Stimulated activated CD4-positive, alpha-beta T cell treated with anti-CD3 and anti-CD28 coated beads, Interleukin-4, amount 100 ng/mL, for 48 hours (primary cell): Measurements from ENCODE around the gene ASB16.

Experiments used
- DNase-seq, 2 donors: peaks; one replicate each; pipeline ENCODE4 v3.0.0-alpha.2; 2020; ENCODE audit warnings: low read depth in 2 of 2

Gene ASB16

GRCh38 chr17:44187131-44187899, 16.8 kb downstream of the ASB16 start:
- DNase-seq = no peak

DNA sequence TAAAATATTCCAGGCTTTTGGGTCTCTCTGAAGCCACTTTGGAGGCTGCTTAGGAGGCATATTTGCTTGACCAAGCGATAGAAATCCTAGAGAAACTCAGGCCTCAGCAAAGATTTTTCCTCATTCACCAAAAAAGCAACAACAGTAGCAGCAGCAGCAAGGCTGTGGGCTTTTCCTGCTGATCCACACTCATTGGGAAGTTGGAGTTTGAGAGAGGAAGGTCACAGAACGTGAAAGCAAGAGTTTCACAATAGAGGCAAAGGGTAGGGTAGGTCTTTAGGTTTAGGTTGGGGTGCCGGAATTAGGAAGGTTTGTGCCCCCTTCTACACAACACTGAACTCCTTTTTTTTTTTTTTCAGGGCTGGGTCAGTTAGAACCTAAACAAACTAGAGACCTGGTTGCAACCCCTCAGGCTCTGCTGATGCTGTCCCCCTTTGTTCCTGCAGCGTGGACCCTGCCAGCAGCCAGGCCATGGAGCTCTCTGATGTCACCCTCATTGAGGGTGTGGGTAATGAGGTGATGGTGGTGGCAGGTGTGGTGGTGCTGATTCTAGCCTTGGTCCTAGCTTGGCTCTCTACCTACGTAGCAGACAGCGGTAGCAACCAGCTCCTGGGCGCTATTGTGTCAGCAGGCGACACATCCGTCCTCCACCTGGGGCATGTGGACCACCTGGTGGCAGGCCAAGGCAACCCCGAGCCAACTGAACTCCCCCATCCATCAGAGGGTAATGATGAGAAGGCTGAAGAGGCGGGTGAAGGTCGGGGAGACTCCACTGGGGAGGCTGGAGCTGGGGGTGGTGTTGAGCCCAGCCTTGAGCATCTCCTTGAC, 18.3 kb downstream of the ASB16 start:
- DNase-seq = no peak

GRCh38 chr17:44190481-44190880, 20.0 kb downstream of the ASB16 start:
- no peak for DNase-seq

DNA sequence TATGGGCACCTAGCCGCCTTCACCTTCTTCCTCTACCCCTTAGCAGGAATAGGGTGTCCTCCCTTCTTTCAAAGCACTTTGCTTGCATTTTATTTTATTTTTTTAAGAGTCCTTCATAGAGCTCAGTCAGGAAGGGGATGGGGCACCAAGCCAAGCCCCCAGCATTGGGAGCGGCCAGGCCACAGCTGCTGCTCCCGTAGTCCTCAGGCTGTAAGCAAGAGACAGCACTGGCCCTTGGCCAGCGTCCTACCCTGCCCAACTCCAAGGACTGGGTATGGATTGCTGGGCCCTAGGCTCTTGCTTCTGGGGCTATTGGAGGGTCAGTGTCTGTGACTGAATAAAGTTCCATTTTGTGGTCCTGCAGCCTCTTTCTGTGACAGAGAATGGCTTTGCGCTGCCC, 20.9 kb downstream of the ASB16 start:
- DNase-seq = no peak

DNA sequence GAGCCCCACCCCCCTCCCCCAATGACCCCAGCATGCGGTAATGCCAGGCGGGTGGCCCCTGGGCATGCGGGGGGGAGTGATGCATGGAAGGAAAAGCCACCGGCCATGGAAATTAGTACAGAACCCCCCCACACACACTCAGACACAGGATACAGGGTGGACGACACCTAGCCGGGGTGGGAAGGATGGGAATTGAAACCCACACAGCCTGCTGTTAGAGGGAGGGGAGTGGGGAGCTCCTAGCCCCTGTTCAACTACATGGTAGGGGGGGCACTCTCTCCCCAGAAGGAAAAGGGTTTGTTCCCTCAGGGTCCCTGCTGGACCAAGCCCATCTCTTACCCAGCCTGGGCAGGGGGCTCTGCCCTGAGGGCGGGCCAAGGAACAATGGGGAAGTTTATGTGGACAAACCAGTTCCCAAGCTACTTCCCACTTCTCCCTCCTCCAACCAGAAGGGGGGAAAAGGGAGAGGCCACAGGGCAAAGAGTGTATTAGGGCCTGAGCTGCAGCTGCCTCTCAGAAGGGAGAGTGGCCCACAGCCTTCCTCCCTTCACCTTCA, 21.5 kb downstream of the ASB16 start:
- DNase-seq = no peak

GRCh38 chr17:44192750-44193149, 22.2 kb downstream of the ASB16 start:
- DNase-seq = no peak

DNA sequence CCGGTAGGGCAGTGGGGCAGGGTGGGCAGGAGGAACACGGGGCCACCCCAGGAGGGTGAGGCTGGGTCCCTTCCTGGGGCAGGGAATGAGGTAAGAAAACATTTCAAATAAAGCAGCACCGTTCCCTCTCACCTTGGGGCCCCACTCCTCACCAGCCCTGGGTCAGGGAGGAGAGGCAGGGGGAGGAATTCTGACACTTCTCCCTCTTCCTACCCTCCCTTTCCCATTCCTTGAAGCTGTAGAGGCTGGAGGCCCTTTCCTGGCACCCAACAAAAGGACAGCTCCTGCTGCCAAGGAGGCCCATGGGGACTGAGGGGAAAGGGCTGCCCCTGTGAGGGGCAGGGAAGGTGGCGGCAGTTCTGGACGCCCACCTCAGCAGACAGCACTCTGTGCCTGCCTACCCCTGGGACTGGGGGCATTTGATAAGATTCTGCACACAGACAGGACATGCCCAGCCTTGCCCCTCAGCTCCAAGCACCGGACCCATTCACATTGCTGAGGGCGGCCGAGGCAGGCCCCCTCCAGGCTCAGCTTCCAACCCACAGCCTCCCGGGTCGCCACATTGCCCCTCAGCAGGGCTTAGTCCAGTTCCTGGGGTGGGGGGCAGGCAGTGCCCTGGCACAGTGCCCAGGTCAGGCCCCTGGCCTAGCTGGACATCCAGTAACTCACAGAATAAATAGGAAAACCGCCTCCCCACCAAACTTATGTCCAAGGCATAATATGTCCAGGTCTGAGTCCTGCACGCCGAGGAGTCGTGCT, 23.0 kb downstream of the ASB16 start:
- DNase-seq = no peak

DNA sequence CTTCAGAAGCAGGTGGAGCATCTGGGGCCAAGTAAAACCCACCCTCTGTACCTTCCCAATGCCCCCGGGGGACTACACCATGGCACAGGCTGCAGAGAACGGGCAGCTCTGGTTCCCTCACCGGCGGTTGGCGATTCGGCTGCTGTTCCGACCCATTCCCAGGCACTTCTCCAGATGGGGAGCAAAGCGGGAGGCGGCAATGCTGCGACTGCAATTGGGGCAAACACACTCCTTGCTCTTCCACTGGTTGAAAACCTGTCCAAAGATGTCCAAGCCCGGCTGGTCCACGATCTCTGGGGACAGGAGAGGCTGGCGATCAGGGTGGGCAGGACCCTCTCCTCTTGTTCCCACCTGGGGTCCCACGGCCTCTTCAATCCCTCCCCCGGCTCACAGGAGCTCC, 26.6 kb downstream of the ASB16 start:
- DNase-seq = no peak

DNA sequence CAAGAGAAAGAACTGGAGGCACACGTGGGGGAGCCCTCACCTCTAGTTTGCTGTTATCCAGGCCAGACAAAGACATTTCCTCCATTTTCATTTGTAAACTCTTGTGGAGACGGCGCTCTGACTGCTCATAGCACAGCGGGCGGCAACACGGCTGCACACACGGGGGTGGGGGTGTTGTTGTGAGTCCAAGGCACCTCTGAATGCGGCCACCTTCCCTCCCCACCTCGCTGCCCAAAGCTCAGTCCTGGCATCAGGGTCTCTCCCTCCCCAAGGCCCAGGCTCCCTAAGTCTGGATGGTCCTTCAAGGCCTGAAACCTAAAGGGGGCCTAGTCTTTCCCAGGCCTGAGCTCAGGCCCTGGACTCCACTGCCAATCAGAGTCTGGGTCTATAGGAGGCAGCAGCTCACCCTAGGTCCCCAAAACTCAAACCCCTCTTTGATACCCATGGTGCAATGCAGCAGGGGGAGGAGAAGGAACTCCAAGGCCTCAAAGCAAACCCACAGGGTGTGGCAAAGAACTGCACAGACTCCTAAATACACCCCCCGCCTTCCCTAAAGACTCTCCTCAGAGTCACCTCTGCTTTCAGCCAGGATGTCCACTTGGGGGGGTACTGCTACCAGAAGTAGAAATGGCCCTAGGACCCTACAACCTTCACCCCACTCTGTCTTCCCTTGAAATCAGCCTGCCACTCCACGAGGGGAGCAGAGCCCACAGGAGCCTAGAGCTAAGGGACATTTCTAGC, 27.6 kb downstream of the ASB16 start:
- peak in 1 of 2 donors; percentile 17 for DNase-seq

GRCh38 chr17:44198721-44199552, 28.4 kb downstream of the ASB16 start:
- DNase-seq = peak in 1 of 2 donors; percentile 42

DNA sequence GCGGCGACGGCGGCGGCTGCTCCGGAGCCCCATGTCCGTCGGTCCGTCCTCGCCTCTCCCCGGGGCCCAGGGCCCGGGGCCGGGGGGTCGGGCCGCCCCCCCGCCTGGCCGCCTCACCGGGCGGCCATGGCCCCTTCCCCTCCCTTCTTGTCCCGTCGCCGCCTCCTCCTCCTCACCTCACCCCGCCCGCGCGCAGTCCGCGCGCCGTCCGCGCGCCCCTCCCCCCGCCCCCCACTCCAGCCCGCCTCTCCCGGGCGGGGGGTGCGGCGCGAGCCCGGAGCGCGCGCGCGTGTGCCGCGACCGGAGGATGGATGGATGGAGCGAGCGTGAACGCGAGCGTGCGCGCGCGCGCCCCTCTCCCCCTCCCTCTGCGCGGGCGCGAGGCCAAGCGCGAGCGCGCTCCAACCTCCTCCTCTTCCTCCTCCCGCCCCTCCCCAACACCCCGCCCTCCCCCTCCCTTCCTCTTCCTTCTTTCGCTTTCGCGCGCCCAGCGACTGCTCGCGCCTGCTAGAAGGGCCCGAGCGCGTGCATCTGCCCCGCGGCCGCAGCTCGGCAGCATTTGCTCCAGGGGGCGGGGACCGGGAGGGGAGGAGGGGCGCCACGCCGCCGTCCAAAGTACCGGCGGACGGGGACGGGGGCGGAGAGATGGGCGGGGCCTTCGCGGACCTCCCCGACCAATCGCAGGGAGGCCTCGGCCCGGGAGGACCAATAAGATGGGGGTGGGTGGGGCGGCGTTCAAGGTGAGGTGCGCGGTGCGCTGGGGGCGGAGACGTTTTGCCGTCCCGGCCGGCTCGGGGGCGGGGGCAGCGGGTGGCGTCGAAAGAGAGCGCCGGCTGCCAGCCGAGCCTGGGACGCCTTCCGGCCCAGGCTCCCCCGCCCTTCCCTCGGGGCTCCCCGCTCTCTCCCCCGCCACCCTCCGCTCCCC, 29.3 kb downstream of the ASB16 start, which contains the start of gene ATXN7L3:
TSS of gene ATXN7L3 (minus strand) at position 332 of the 925 bp plus-strand sequence. CDS start 1,814 bp downstream, outside the sequence.
- peak; percentile 100 for DNase-seq

GRCh38 chr17:44200478-44201155, 30.1 kb downstream of the ASB16 start:
- DNase-seq = no peak

DNA sequence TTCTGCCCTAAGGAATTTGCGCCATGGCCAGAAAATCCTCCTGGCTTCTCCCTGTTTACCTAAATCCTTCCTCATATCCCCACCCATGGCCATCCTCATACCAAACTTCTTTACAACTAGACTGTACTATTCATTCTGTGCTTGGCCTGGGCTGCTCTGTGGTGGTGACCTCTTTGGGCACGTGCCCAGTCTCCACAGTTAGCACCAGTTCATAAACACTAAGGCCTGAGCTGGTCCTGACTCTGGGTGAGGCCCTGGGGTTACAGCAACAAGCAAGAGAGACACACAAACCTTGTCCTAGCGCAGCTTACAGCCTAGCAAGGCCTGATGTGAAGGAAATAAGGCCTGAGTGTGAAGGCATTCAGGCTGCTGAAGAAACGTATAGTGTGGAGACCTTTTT, 32.3 kb downstream of the ASB16 start:
- no peak for DNase-seq

DNA sequence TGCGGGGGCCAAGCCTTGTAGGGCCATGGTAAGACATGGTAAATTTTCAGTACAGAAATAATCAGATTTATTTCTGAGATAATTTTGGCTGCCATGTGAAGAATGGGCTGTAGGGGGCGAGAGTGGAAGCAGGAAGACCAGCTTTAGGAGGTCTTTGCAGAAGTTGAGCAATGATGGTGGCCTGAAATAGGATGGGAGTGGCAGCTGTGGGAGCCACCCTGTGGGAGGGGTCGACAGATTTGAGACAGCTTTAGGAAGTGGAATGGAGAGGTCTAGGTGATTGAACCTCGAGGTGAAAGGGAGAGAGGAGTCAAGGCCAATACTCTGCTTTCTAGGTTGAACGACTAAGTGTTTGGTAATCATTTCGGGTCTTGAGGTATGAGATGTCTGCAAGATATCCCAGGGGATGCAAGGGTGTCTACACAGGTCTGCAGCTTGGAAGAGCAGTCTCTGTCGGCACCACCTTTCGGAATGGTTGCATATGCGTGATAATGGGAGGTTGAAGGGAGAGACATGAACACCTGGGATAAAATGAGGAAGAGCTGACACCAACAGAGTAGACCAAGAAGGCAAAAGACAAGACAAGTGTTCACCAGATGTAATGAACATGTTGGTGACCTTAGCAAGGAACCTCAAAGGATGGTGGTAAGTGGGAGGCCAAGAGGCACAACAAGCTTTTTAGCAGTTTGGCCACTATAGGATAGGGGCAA, 33.4 kb downstream of the ASB16 start:
- peak in 1 of 2 donors; percentile 41 for DNase-seq

GRCh38 chr17:44204441-44204882, 34.0 kb downstream of the ASB16 start:
- DNase-seq = no peak

- no peak for DNase-seq
Observed at GRCh38 chr17:44205962-44206824, 35.7 kb downstream of the ASB16 start.

DNA sequence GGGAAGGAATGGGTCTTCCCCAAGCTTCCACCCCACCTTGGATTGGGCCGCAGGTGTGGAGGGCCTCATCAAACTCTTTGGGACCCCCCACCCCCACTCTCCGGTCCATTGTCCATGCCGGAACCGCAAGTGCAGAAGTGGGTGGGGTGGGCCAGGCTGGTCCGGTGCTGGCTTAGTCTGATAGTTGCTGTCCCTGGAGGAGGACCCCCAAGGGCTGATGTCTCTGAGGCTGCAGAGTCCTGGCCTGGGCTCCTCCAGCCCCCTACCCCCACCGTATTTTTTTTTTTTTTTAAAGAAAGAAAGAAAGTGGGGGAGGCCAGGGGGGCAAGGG, 36.3 kb downstream of the ASB16 start:
- no peak for DNase-seq
